Sigmoid colon (tissue), 4 donors: ENCODE measurements around the gene FOXRED2.

Experiments used
- CTCF ChIP-seq, 4 experiments: fragments of 450-650 bp in 3 of 4; fragments of 200-600 bp in 1 of 4; IDR thresholded peaks; one replicate each; pipeline ENCODE4 v1.5.1; 2016 to 2019; ENCODE audit warnings: antibody characterized with exemption in 4 of 4, mild to moderate bottlenecking in 3 of 4, moderate library complexity in 2 of 4
- EP300 ChIP-seq, 4 donors: sonication (generic); formaldehyde crosslinking; IDR thresholded peaks; one replicate each; pipeline ENCODE4 v1.6.1; 2017; ENCODE audit warnings: antibody characterized with exemption in 4 of 4
- POLR2A ChIP-seq, 2 donors: fragments of 450-650 bp; IDR thresholded peaks; one replicate each; pipeline ENCODE4 v1.6.1; 2016; ENCODE audit warnings: antibody characterized with exemption in 2 of 2, mild to moderate bottlenecking in 2 of 2, moderate library complexity in 2 of 2
- POLR2AphosphoS5 ChIP-seq, 4 donors: sonication (generic); formaldehyde crosslinking; IDR thresholded peaks; one replicate each; pipeline ENCODE4 v1.6.1; 2017; ENCODE audit warnings: antibody characterized with exemption in 4 of 4

DNA sequence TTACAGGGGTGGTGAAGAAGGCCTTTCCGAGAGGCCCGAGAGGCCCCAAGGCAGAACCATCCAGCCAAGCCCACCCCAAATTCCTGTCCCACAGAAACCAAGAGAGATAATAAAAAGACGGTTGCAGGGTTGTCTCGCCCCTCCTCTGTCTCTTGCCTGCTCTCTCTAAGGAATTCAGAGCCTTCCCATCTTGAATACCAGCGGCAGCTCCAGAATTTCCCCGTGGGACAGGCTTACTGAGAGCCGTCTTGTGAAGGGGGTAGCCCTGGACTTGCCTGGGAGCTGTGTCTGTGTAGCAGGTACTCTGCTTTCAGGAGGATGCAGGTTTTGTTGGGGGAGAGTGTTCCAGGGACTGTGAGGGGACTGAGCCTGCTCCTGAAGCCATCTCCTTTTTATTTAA is 31.7 kb upstream of the FOXRED2 start:
- TF ChIP-seq CTCF (IDR thresholded peaks at IDR 0.05), result no peak
- no peak for TF ChIP-seq EP300 (IDR thresholded peaks at IDR 0.05)
- no peak for TF ChIP-seq POLR2AphosphoS5 (IDR thresholded peaks at IDR 0.05)
- TF ChIP-seq POLR2A (IDR thresholded peaks at IDR 0.05), result no peak
